Hippocampal formation (tissue), 2 donors: ENCODE results near the gene CCDC9B.

Source experiments
- DNase-seq, 2 donors: peaks; one replicate each; lab custom pipeline; 2025; lab: John Stamatoyannopoulos, UW

The CCDC9B gene

DNA sequence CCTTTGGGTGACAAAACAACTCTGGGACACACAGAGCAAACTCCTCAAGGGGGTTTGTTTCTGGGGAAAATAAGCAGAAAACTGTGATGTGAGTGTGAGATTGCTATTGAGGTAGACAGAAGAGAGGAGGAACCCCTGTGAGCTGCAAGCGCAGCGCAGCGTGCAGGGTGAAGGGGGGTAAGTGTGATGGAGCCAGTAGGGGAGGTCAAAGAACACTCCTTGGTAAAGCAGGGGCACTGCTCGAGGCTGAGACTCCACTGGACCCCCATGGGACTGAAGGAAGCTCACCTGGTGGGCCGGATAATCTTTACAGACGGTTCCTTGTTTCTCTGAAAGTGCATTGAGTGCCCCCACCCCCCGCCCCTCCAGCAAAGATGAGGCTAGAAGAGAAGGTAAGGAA is 9.7 kb downstream of the CCDC9B start:
- no peak for DNase-seq

DNA sequence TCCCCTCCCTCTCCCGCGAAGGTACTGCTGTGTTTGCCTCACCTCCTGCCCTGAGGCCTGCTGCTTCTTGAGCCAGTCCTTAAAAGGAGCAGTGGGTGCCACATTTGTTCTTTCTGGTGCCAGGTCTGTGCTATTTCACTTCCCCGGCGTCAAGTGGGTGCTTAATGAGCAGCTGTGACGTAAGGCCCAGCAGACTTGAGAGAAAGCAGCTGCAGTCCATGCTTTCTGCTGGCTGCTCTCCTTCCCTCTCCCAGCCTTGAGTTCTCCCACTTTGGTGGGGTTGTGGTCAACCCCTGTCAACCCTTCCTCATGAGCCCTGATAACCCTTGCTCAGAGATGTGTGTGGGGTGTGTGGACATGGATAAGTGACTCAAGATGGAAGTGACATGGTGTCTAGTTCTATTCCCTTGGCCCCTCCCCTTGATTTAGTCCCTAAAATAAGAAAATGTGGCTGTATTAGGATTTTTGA is 10.3 kb downstream of the CCDC9B start:
- DNase-seq, result no peak

DNA sequence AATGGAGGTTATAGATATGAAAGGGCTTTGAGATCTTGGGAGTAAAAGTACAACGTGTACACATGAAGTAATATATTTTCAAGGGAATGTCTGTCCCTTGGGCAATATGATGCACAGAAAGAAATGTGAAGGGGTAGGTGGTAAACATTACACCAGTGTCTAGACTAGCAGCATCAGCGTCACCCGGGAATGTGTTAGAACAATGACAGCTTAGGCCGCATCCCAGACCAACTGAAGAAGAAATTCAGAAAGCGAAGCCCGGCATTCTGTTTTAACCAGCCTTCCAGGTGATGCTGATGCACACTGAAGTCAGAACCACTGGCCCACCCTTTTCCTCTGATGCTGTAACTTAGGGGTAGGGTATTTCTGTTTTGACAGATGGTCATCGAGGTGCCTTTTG is 10.9 kb downstream of the CCDC9B start:
- DNase-seq, result no peak

DNA sequence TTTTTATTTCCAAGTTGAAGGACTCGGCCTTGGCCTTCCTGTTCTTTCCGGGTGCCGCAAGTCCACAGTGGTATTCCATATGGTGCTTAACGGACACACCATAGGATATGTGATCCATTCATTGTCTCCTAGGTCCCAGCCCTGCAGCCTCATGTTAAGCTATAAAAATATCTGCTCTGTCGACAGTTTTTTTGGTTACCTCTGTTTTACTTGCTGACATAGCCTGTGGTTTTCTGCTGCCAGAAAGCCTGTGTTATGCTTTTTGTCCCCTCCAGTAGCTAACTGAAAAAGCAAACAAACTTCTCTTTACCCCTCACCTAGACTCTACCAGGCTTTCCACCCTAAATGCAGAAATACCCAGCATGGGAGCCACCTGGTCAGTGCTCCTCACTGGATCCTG is 12.0 kb downstream of the CCDC9B start:
- no peak for DNase-seq

DNA sequence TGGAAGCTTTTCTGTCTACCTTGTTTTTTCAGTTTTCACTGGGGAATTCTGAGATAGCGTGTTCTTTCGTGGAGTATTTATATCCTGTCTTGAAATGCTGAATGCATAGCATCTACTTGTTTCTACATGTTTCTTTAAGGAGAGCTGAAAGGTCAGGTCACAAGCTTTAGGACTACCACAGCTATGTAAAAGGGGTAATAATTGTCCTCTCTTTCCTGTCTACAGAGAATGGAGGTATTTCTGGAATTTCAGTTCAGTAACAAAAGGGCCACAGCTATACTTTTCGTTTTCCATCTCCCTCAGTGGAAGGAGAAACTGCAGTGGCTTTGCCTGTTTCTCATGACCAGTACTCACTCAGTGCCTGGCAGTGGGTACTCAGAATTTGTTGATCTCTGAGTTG is 12.6 kb downstream of the CCDC9B start:
- no peak for DNase-seq

DNA sequence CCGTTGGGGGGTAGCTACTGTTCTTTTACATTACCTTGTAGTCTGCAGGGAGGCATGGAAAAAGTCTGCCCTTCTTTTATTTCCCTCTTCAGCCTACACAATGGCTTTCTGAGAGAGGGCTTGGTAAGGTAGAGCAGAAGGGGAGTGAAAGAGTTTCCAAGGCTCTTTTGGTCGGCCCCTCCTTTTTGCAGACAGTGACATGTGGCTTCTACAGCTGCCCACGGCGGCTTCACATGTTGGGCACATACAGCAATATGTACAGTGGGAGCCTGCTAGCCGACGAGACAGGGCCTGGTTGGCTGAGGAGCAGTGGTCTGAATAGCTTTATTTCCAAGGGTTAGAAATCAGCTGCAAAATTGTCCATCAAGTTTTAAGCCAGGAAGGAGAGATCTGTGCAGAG is 13.3 kb downstream of the CCDC9B start:
- DNase-seq, result no peak

DNA sequence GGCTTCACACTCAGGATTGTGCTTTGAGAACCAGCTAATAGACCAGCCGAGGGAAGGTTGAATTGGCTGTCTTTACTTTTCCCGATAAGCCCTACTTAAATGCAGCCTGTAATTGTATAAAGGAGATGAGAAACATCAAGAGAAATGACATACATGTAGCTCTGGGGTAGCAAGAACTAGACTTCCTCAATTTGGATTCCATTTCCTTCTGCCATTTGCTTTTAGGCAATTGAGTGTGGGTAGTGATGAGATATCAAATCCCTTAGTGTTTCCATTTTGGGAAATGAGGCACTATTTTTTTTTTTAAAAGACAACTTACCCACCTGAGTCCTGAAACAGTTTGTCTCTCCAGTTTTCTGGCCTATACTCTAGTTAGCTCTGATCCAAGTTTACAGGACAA is 15.0 kb downstream of the CCDC9B start:
- no peak for DNase-seq

DNA sequence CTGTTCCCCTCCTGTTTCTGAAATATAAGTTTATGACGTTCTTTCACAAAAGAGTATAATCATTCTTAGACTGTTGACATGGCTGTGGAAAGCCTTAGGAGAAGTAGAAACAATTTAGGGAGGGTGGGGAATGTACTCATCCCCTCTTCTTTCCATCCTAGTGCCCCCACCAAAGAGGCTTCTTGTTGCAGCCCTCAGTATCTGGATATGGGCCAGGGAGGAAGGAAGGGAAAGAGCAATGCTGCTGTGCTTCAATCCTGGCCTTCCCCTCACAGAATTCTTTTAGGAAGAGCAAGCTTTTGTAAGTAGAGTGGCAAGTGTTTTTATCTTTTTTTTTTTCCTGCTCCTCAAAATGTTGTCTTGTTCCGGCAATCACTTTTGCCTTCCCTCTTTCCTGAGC is 15.6 kb downstream of the CCDC9B start:
- DNase-seq, result no peak

DNA sequence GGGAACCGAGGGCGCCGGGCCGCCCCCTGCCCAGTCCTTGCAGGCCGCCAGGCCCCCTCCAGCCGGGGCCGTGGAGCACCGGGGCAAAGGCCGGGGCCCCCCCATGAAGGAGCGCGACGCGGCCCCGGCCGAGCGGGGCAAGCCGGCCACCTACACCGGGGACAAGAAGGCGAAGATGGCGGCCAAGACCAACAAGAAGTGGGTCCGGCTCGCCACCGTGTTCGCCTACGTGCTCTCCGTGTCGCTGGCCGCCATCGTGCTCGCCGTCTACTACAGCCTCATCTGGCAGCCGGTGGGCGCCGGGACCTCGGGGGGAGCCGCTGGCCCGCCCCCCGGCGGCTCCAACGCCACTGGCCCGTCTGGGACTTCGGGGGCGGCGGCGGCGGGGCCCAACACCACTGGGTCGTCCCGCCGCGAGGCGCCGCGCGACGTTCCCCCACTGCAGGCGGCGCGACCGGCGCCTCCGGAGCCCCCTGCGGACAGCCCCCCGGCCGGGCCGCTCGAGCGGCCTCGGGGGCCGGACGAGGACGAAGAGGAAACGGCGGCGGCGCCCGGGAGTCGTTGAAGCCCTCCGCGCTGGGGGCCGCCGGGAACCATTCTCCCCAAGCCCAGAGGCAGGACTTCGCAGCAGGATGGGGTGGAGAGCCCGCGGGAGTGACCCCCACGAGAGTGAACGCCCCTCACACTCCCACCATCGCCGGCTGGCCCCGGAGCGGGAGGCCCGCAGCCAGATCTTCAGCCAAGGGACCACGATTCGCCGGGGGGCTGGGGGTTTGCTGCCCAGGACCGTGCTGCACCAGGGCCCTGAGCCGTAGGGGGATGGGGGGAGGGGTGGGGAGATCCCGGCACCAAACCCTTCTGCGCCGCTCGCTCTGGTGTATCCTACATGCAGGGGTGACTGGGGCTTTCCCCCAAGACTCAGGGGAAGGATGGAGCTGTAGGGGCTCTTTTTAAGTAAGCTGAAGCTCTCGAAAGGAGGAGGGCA is 16.5 kb downstream of the CCDC9B start:
- peak in 1 of 2 donors; percentile 33 for DNase-seq

DNA sequence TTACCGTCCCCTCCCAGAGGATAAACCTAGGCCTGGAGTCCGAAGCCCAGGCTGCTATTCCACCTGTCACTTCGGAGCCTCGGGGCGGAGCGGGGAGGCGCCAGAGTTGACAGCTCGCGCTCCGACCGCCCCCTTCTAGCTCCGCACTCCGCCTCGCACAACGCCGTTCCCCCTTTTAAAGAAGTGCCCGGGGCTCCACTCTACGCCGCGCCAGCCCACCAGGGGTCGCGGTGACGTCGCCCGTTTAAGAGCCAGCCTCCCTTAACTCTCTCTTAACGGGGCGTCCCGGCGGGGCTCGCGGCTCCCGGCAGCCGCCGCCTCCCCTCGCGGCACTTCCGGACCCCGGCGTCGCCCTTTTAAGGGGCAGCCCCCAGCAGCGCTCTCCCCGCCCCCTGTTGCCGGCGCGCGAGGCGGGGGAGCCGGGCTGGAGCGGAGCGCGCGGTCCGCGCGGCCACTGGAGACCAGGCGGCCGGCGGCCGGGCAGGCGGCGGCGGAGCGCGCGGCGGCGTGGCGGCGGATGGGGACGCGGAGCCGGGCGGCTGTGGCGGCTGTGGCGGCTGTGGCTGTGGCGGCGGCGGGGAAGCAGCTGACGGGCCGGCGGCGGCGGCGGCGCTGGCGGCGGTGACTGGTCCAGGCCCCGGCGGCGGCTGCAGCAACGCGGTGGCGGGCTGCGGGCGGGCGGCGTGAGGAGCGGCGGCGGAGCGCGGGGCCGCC is 17.3 kb downstream of the CCDC9B start, which contains the start of gene INAFM2:
INAFM2 (plus strand) TSS at position 454 of the 714 bp plus-strand sequence. CDS start 364 bp downstream, outside the sequence.
- DNase-seq, result peak; percentile 77 to 83

DNA sequence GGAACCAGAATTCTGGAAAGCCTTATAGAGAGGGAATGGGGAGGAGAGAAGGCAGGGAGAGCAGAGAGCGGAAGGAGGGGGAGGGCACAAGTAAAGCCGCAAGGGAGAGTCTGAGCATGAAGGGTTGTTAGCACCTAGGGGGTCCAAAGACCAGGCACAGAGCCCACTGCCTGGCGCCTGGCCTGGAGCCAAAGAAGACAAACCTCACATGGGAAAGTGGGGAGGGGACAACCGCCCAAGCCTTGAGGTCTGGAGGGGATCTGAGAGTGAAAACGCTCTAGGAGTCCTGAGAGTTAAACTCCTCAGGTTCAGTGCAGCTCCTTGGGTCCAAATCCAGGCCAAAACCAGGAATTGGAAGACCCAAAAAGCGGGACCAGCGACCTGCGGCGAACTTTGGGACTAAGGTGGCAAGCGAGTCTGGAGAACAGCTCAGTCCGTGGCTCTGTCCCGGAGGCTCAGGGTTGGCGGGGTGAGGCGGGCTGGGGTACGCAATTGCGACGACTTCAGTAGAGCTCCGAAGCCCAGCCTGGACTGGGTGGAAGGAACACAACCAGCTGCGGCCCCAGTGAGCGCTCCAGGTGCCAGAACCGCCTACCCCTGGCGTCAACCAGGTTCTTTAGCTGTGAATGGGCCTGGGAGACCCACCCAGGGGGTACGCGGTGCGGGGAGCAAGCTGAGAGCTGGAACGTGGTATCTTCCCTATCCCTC is 18.1 kb downstream of the CCDC9B start:
- no peak for DNase-seq

DNA sequence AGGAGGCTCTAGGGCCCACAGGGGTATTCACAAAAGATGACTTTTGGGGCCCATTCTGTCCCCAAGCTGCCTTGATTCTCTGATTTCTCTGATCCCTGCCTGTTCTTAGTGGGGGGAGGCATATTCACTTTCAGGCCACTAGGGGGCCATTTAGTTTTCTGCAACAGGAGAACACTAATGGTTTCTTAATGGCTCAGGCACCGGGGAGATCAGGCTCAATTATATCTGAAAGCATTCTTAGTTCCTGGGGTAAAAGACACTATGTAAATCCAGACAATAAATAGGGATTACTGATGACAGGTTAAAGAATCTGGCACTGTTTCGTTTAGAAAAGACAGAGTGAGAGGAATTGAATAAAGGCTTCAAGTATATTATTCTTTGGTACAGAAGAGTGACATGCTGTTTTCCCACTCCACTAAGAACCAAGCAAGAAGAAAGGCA is 19.8 kb downstream of the CCDC9B start:
- peak; percentile 24 to 86 for DNase-seq

DNA sequence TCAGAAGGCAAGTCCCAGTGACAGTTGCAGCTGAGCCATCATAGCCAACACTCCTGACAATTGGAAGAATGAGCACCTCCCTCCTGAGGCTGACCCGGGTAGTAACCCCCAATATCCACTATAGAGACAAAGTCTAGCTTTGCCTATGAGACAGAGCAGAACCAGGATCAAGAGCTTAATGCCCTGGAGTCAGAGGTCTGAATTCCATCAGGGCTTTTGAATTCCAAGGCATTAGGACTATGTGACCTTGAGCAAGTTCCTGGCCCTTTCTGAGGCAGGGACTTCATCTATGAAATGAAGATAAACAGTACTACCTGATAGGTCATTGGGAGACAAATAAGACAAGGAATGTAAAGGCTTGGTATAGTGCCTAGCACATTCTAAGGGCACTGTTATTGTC is 20.3 kb downstream of the CCDC9B start:
- no peak for DNase-seq

DNA sequence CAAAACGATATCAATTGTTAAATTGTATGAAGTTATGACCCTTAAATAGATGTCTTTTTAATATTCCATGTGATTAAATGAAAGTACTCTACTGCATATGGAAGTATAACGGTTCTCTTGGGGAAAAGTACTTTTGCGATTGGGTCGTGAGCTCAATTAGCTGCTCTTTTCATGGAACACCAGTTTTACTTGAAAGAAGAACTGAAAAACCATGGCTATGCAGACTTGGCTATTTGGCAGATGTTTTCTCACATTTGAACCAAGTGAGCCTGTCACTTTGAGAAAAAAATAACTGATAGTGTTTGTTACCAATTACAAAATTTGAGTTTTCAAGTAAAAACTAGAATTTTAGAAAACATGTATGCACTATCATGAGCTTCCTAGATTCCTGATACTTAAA is 23.2 kb downstream of the CCDC9B start:
- no peak for DNase-seq

DNA sequence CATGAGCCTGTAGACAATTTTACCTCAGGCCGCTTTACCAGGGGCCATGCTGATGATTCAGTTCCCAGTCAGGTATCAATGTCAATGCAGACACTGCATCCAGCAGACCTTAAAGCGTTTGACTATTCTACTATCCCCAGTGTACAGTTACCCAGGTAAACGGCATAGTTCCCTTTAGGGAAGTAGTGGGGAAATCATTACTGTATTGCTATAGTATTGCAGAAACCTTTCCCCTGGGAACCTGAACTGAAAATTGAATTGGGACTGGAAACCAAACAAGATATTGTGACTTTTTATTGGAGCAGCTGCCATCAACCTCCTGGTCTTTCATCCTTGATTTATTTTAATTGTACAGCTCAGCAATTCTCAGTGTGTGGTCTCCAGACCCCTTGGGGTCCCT is 23.8 kb downstream of the CCDC9B start:
- no peak for DNase-seq

DNA sequence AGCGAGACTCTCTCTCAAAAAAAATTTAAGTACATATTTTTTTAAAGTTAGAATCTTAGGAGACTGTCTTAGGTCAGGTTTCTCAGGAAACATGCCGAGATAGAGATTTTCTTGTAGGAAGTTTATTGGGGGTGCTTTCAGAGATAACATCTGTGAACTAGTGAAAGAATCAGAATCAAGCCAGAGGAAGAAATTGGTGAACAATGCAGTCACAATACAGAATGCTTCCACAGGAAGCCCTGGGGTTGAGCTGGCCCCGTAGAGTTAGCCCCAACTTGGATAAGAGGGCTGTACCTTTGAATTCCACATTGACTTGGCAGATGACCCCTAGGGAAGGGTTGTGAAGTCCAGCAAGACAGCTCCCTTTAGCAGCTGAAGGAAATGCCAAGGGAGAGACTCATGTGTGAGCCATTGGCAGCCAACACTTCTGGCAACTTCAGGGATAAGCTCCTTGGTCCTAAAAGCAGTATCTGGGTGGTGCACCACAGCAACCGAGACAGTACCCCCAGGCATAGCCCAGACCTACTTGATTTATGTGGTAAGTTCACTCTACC is 25.9 kb downstream of the CCDC9B start:
- DNase-seq, result no peak

DNA sequence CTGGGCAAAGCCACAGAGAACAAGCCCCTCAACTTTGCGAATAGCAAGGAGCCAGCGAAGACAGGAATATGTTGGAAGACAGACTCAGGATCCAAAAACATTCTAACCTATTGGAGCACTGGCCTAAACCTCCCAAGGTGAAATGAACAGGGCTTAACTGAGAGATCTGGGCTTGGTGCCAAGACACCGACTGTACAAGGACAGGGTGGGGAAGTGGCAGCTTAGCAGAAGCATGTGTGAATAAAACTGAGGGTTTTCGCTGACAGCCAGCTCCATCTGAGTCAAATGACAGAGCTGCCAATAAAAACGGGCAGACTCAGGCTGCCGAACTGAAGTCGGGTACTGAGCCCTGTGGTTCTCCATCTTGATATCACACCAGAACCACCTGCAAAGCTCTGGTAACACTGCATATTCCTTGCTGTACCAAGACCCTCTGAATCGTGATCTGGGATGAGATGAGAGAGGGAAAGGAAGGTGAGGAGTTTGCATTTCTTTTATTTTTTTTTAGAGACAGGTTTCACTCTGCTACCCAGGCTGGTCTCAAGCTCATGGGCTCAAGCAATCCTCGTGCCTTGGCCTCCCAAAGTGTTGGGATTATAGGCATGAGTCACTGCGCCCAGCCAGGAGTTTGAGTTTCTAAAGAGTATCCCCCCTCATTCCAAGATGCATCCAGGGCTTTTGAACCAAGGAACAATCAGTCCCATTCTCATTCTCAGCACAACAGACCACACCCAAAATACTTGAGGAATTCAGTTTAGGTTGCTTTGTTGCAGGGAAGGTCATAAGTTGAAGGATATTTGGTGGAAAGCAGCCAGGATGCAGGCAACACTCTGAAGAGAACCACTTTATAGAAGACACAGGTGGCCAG is 27.0 kb downstream of the CCDC9B start:
- peak in 1 of 2 donors; percentile 17 for DNase-seq

DNA sequence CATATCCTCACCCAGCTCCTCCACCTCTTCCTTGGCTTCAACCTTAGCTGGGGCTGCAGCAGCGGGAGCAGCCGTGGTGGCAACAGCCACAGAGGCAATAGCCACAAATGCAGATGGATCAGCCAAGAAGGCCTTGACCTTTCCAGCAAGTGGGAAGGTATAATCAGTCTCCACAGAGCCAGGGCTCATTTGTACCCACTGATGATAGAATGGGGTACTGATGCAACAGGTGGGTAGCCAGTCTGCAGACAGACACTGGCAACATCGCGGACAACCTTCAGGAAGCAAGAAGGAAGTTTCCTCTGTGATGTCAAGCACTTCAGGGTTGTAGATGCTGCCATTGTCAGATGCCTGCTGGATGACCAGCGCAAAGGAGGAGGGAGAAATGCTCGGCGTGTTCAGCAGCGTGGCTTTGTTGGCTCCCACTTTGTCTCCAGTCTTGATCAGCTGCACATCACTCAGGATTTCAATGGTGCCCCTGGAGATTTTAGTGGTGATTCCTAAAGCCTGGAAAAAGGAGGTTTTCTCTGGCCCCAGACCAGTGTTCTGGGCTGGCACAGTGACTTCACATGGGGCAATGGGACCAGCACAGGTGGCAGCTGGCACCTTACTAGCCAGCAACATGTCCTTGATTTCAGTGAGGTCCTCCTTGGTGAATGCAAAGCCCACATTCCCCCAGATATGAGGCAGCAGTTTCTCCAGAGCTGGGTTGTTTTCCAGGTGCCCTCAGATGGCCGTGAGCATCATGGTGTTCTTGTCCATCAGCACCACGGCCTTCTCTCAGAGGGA is 28.2 kb downstream of the CCDC9B start:
- DNase-seq, result no peak

DNA sequence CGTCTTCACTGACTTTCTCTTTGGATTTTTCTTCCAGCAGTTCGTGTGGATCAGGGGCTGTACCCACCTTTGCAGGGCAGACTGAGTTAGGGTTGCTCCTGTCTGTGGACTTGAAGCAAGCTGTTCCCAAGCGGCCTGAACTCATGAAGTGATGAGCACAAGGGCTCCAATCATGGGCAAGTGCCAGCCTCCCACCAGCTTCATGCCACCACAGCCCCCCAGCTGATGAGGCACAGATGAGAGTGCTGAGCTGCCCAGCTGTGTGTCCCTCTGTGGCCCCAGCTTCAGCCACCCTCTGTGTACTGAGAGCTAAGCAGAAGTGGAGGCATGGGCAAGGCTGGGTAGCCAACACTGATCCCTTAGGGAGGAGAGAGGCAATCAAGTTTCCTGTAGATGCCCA is 29.7 kb downstream of the CCDC9B start:
- DNase-seq, result no peak
